ENCODE data around the gene RPS4Y1.

RPS4Y1 gene

DNA sequence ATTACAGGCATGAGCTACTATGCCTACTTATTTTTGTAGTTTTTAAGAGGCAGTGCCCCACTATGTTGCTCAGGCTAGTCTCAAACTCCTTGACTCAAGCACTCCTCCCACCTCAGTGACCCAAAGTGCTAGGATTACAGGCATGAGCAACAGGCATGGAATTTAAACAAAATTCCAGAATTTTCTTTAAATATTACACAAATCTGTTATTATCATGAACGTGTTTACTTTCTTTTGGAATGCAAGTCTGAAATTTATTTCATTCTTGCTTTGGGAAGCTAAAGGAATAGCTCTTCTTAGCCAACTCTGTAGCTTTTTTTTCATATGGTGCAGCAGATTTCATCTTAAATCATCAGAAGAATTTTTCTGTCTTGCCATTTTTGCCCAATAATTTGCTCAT, 66.0 kb downstream of the RPS4Y1 start:
- no peak overlapping the region for H3K4me3 ChIP-seq (ENCODE audit: control insufficient read depth, low read depth, low read length)
- TF ChIP-seq, protein P1, sequence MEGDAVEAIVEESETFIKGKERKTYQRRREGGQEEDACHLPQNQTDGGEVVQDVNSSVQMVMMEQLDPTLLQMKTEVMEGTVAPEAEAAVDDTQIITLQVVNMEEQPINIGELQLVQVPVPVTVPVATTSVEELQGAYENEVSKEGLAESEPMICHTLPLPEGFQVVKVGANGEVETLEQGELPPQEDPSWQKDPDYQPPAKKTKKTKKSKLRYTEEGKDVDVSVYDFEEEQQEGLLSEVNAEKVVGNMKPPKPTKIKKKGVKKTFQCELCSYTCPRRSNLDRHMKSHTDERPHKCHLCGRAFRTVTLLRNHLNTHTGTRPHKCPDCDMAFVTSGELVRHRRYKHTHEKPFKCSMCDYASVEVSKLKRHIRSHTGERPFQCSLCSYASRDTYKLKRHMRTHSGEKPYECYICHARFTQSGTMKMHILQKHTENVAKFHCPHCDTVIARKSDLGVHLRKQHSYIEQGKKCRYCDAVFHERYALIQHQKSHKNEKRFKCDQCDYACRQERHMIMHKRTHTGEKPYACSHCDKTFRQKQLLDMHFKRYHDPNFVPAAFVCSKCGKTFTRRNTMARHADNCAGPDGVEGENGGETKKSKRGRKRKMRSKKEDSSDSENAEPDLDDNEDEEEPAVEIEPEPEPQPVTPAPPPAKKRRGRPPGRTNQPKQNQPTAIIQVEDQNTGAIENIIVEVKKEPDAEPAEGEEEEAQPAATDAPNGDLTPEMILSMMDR (conservative IDR thresholded peaks at IDR 0.05; ENCODE audit: control insufficient read depth, insufficient read depth, low read depth, low read length): no peak
- DNase-seq (ENCODE audit: low read depth): no peak

DNA sequence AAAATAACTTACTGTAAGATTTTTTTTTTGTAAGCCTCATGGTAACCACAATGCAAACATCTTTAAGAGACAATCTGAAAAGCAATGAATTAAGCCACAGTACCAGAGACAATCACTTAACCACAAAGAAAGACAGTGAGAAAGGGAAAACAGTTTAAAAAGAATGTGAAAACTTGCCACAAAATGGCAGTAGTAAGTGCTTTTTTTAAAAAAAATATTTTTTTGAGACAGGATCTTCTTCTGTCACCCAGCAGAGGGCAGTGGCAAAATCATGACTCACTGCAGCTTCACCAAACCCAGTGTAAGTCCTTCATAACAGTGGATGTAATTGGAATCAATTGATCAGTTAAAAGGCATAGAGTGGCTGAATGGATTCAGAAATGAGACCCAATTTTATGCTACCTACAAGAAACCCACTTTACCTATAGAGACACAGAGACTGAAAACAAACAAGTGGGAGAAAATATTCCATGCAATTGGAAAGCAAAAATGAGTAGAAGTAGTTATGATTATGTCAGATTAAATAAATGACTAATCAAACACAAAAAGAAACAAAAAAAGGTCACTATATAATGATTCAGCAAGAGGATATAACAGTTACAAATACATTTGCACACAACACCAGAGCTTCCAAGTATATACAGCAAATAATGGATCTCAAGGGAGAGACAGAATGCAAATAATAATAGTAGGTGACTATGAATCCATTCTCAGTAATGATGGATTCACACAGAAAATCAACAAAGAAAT, 71.8 kb downstream of the RPS4Y1 start:
- no peak for DNase-seq (ENCODE audit: low read depth)

More for the DNA sequence above, 71.8 kb downstream of the RPS4Y1 start:
- TF ChIP-seq, protein P1 (conservative IDR thresholded peaks at IDR 0.05; ENCODE audit: control insufficient read depth, insufficient read depth, low read depth, low read length): no peak
- H3K4me3 ChIP-seq (ENCODE audit: control insufficient read depth, low read depth, low read length): no peak overlapping the region

Data from fibroblast of mammary gland (primary cell).